Ishikawa (cell line): Measurements from ENCODE around the gene TMEM63A.

Source experiments
- CEBPB ChIP-seq: IDR thresholded peaks from 2 replicates; pipeline ENCODE4 v1.6.1; 2012
- CREB1 ChIP-seq: IDR thresholded peaks from 2 replicates; pipeline ENCODE4 v1.6.1; 2012; ENCODE audit warnings: low read depth
- EGR1 ChIP-seq: IDR thresholded peaks from 2 replicates; pipeline ENCODE4 v1.6.1; 2012
- EP300 ChIP-seq: IDR thresholded peaks from 2 replicates; pipeline ENCODE4 v1.6.1; 2012; ENCODE audit warnings: borderline replicate concordance
- FOXM1 ChIP-seq: IDR thresholded peaks from 2 replicates; pipeline ENCODE4 v1.6.1; 2012; ENCODE audit warnings: low read depth, borderline replicate concordance
- NFIC ChIP-seq: IDR thresholded peaks from 2 replicates; pipeline ENCODE4 v1.6.1; 2012
- RAD21 ChIP-seq: IDR thresholded peaks from 2 replicates; pipeline ENCODE4 v1.6.1; 2012; ENCODE audit warnings: low read depth
- TAF1 ChIP-seq: IDR thresholded peaks from 2 replicates; pipeline ENCODE4 v1.6.1; 2012; ENCODE audit warnings: low read depth, mild to moderate bottlenecking
- TCF12 ChIP-seq: IDR thresholded peaks from 2 replicates; pipeline ENCODE4 v1.6.1; 2012; ENCODE audit warnings: low read depth
- TEAD4 ChIP-seq: IDR thresholded peaks from 2 replicates; pipeline ENCODE4 v1.6.1; 2012
- YY1 ChIP-seq: IDR thresholded peaks from 2 replicates; pipeline ENCODE4 v1.6.1; 2012; ENCODE audit warnings: low read depth
- ZBTB7A ChIP-seq: IDR thresholded peaks from 2 replicates; pipeline ENCODE4 v1.6.1; 2012; ENCODE audit warnings: low read depth
- TF ChIP-seq, protein P1 (sequence below): IDR thresholded peaks from 2 replicates; pipeline ENCODE4 v1.6.1; 2012; ENCODE audit warnings: low read depth, mild to moderate bottlenecking
- TF ChIP-seq, protein P2 (sequence below): IDR thresholded peaks from 2 replicates; pipeline ENCODE4 v1.6.1; 2012
- TF ChIP-seq, protein P3 (sequence below): IDR thresholded peaks from 2 replicates; pipeline ENCODE4 v1.6.1; 2012

Gene TMEM63A

DNA sequence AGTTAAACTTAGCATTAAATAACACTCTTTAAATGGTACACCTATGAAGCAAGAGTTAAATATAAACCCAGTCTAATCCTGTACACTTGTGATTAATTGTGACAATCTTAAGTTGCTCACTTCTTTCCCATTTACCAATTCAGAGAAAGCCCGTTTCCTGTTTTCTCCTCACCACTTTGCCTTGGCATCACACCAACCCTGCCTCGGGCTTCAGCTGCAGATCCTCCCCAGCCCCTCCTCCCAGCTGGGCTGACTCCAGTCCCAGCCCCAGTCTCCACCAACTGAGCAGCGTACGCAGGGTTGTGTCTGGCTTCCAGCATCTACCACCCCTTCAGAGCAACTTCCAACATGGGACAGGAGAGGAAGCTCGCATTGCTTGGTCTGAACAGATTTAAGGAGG lies 37.7 kb upstream of the TMEM63A start:
- TF ChIP-seq TAF1 (no peak), EP300 (no peak), TEAD4 (no peak), YY1 (no peak), FOXM1 (no peak), NFIC (no peak), TCF12 (no peak), CEBPB (no peak), ZBTB7A (no peak), RAD21 (no peak), CREB1 (no peak), EGR1 (no peak)
- TF ChIP-seq, protein P1, sequence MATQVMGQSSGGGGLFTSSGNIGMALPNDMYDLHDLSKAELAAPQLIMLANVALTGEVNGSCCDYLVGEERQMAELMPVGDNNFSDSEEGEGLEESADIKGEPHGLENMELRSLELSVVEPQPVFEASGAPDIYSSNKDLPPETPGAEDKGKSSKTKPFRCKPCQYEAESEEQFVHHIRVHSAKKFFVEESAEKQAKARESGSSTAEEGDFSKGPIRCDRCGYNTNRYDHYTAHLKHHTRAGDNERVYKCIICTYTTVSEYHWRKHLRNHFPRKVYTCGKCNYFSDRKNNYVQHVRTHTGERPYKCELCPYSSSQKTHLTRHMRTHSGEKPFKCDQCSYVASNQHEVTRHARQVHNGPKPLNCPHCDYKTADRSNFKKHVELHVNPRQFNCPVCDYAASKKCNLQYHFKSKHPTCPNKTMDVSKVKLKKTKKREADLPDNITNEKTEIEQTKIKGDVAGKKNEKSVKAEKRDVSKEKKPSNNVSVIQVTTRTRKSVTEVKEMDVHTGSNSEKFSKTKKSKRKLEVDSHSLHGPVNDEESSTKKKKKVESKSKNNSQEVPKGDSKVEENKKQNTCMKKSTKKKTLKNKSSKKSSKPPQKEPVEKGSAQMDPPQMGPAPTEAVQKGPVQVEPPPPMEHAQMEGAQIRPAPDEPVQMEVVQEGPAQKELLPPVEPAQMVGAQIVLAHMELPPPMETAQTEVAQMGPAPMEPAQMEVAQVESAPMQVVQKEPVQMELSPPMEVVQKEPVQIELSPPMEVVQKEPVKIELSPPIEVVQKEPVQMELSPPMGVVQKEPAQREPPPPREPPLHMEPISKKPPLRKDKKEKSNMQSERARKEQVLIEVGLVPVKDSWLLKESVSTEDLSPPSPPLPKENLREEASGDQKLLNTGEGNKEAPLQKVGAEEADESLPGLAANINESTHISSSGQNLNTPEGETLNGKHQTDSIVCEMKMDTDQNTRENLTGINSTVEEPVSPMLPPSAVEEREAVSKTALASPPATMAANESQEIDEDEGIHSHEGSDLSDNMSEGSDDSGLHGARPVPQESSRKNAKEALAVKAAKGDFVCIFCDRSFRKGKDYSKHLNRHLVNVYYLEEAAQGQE, result no peak
- TF ChIP-seq, protein P2, sequence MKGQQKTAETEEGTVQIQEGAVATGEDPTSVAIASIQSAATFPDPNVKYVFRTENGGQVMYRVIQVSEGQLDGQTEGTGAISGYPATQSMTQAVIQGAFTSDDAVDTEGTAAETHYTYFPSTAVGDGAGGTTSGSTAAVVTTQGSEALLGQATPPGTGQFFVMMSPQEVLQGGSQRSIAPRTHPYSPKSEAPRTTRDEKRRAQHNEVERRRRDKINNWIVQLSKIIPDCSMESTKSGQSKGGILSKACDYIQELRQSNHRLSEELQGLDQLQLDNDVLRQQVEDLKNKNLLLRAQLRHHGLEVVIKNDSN, result no peak
- TF ChIP-seq, protein P3, sequence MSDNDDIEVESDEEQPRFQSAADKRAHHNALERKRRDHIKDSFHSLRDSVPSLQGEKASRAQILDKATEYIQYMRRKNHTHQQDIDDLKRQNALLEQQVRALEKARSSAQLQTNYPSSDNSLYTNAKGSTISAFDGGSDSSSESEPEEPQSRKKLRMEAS, result no peak

DNA sequence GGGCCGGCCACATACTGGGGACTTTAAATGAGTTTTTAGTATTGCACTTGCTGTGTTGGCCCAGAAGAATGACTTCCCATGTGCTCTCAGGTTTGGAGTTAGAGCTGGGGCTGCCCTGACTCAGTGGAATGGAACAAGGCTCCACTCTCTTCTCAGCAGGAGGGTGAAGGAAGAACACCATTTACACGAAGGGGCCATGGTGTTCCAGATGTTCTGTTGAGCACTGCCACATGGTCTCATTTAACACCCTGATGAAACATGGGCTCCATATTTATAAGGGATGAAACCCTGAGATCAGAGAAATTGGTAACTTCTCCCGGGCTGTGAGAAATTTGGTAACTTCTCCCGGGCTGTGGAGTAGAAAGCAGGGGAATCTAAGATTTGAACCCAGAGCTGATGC lies 36.1 kb upstream of the TMEM63A start:
- TF ChIP-seq ZBTB7A (no peak), EP300 (no peak), TAF1 (no peak), CREB1 (no peak), CEBPB (no peak), FOXM1 (no peak), YY1 (no peak), TEAD4 (no peak), TCF12 (no peak), RAD21 (no peak), EGR1 (no peak), NFIC (no peak)
- TF ChIP-seq, protein P1, result no peak
- TF ChIP-seq, protein P3, result no peak

DNA sequence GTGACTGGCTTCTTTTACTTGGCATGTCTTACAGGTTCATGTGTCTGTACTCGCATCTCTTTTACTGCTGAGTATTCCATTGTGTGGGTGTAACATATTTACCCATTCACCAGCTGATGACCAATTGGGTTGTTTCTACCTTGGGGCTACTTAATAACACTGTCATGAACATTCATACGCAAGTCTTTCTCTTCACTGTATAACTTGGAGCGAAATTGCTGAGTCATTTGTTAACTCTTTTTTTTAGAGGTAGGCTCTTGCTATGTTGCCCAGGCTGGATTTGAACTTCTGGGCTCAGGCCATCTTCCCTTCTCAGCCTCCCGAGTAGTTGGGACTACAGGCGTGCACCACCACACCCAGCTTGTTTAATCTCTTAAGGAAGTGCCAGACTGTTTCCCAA lies 35.4 kb upstream of the TMEM63A start:
- no peak for TF ChIP-seq EP300
- no peak for TF ChIP-seq TEAD4
- no peak for TF ChIP-seq CREB1
- no peak for TF ChIP-seq ZBTB7A
- no peak for TF ChIP-seq FOXM1
- TF ChIP-seq CEBPB, result no peak
- TF ChIP-seq, protein P3, result no peak
- TF ChIP-seq TCF12, result no peak
- no peak for TF ChIP-seq RAD21
- TF ChIP-seq, protein P1, result no peak
- TF ChIP-seq, protein P2, result no peak

GRCh38 chr1:225917101-225917500 lies 34.9 kb upstream of the TMEM63A start:
- no peak for TF ChIP-seq TCF12
- TF ChIP-seq RAD21, result no peak
- TF ChIP-seq EGR1, result no peak
- TF ChIP-seq TEAD4, result no peak
- TF ChIP-seq TAF1, result no peak
- TF ChIP-seq FOXM1, result no peak
- no peak for TF ChIP-seq NFIC
- TF ChIP-seq ZBTB7A, result no peak
- no peak for TF ChIP-seq CREB1
- TF ChIP-seq, protein P3, result no peak
- TF ChIP-seq, protein P1, result no peak
- TF ChIP-seq EP300, result no peak
- TF ChIP-seq, protein P2, result no peak
- no peak for TF ChIP-seq YY1
